PC-9 (cell line): ENCODE data around the gene YEATS2. TPM values are rescaled to one million over a fixed set of nuclear protein-coding genes. Genes with fewer than 3 reads are reported as not detected.

Experiments
- Bru-seq: library from RNA; stranded (reverse); fragments of 400-500 nt; gene quantifications from one replicate; lab custom pipeline; 2021; lab: Mats Ljungman, UMichigan
- BruChase-seq, 2 experiments: library from RNA; stranded (reverse); fragments of 400-500 nt; gene quantifications; one replicate each; lab custom pipeline; 2021; lab: Mats Ljungman, UMichigan
- BruUV-seq: library from RNA; stranded (reverse); fragments of 400-500 nt; replicated peaks from 2 replicates; lab custom pipeline; 2021; lab: Mats Ljungman, UMichigan
- CTCF ChIA-PET: fragments of 300-600 bp; sonication (Branson Sonifier 250); formaldehyde crosslinking; loops from one replicate; lab custom pipeline; 2022; ENCODE audit warnings: antibody characterized with exemption; lab: Charles Lee
- POLR2A ChIA-PET: fragments of 300-600 bp; sonication (Branson Sonifier 250); formaldehyde crosslinking; loops from one replicate; lab custom pipeline; 2022; ENCODE audit warnings: antibody characterized with exemption; ENCODE audit not compliant: unreplicated experiment; lab: Charles Lee
- DNase-seq, 2 experiments: peaks; one replicate each; pipeline versions ENCODE4 v3.0.0 to v3.0.0-alpha.2; 2015 to 2022; ENCODE audit warnings: mixed read lengths in 1 of 2
- H2AFZ ChIP-seq: fragments of 200-600 bp; sonication (generic); 2 replicates; pipeline ENCODE4 v1.8.1; 2017; ENCODE audit warnings: antibody characterized with exemption
- H3F3A ChIP-seq: fragments of 200-600 bp; sonication (generic); 2 replicates; pipeline ENCODE4 v1.8.1; 2017; ENCODE audit warnings: antibody characterized with exemption, mild to moderate bottlenecking, low read depth; ENCODE audit not compliant: insufficient read depth
- H3K27ac ChIP-seq: fragments of 200-600 bp; sonication (generic); 2 replicates; pipeline ENCODE4 v1.6.1; 2016; ENCODE audit warnings: mixed run types
- H3K27me3 ChIP-seq: fragments of 200-600 bp; sonication (generic); 2 replicates; pipeline ENCODE4 v1.6.1; 2016; ENCODE audit warnings: low read depth, mixed run types; ENCODE audit not compliant: insufficient read depth
- H3K36me3 ChIP-seq: fragments of 200-600 bp; sonication (generic); 2 replicates; pipeline ENCODE4 v1.6.1; 2016; ENCODE audit warnings: low read depth, mixed run types
- H3K4me1 ChIP-seq: fragments of 200-600 bp; sonication (generic); replicated peaks from 2 replicates; pipeline ENCODE4 v1.6.1; 2016; ENCODE audit warnings: mixed run types; ENCODE audit not compliant: insufficient read depth
- H3K4me2 ChIP-seq: fragments of 200-600 bp; sonication (generic); 2 replicates; pipeline ENCODE4 v1.6.1; 2017; ENCODE audit warnings: mixed run types
- H3K4me3 ChIP-seq: fragments of 200-600 bp; sonication (generic); 2 replicates; pipeline ENCODE4 v1.6.1; 2016; ENCODE audit warnings: mixed run types
- H3K79me2 ChIP-seq: fragments of 200-600 bp; sonication (generic); 2 replicates; pipeline ENCODE4 v1.6.1; 2017; ENCODE audit warnings: low read depth, mixed run types
- H3K9me2 ChIP-seq: fragments of 200-600 bp; sonication (generic); 2 replicates; pipeline ENCODE4 v1.8.1; 2017; ENCODE audit warnings: mild to moderate bottlenecking; ENCODE audit not compliant: insufficient read depth
- H3K9me3 ChIP-seq: fragments of 200-600 bp; sonication (generic); 2 replicates; pipeline ENCODE4 v1.8.1; 2016; ENCODE audit warnings: low read depth; ENCODE audit not compliant: insufficient read depth
- H4K20me1 ChIP-seq: fragments of 200-600 bp; sonication (generic); 2 replicates; pipeline ENCODE4 v1.8.1; 2017; ENCODE audit not compliant: insufficient read depth
- CTCF ChIP-seq: fragments of 200-600 bp; sonication (generic); conservative IDR thresholded peaks from 2 replicates; pipeline ENCODE4 v1.6.1; 2017; ENCODE audit warnings: mixed run types, antibody characterized with exemption, mild to moderate bottlenecking, moderate library complexity
- EZH2 ChIP-seq: fragments of 200-600 bp; sonication (generic); IDR thresholded peaks from 2 replicates; pipeline ENCODE4 v1.8.0; 2017; ENCODE audit warnings: antibody characterized with exemption, low read depth
- intact Hi-C: fragments of 100-400 bp; cut with micrococcal nuclease; formaldehyde crosslinking; loops from one replicate; pipeline ENCODE4 v1.10.0; 2022; ENCODE audit not compliant: unreplicated experiment
- long read RNA-seq: library from polyadenylated mRNA; stranded (forward); transcript quantifications from one replicate; pipeline ENCODE4 v2.0.0, GENCODE V29; 2022
- total RNA-seq: library from RNA; stranded (reverse); gene quantifications from 2 replicates; pipeline ENCODE4 v1.2.3, GENCODE V29; 2021

Gene YEATS2
- total RNA-seq (36.5 and 37.2 TPM in 2 replicates), Bru-seq, nascent RNA (percentile 89 among the genes with signal in this experiment), BruChase-seq, experiment 1, labeled RNA remaining after a 2-hour chase (percentile 87 among the genes with signal in this experiment), BruChase-seq, experiment 2, labeled RNA remaining after a 6-hour chase (percentile 79 among the genes with signal in this experiment)
- long read RNA-seq, full-length matches to known transcripts: 3 of 15 reads
- long read RNA-seq, partial matches to known transcripts: 6 of 15 reads
- long read RNA-seq, other reads (novel, unspliced or antisense): 6 of 15 reads

GRCh38 chr3:183697610-183698317 is at the start of gene YEATS2:
Gene YEATS2 (plus strand): TSS chr3:183697797. CDS start chr3:183715163, 17,366 bp downstream.
- H3K9me3 ChIP-seq: no peaks in the 10 kb centered on the region
- peaks cover 4% of the 10 kb centered on the region; the same call in 1 of the 2 replicates for H3F3A ChIP-seq
- H3K4me1 ChIP-seq: peaks cover 25% of the 10 kb centered on the region
- no peak within 1 kb of the TSS for H3K27ac ChIP-seq
- CTCF ChIA-PET: no interaction called here
- no peaks in the 10 kb centered on the region for H3K36me3 ChIP-seq
- H3K27me3 ChIP-seq: no peaks in the 10 kb centered on the region
- peak in 1 of 2 experiments; percentile 71 for DNase-seq
- peak within 1 kb of the TSS; percentile 91 for H3K4me2 ChIP-seq
- intact Hi-C loops: loop anchor here (1.0 kb wide), 1 partner anchor 61 kb away; no protein-coding TSS in a partner anchor
- H4K20me1 ChIP-seq: no peaks in the 10 kb centered on the region
- no TSS peak for BruUV-seq
- TF ChIP-seq EZH2: no peak
- no peak for TF ChIP-seq CTCF
- H2AFZ ChIP-seq: peak within 1 kb of the TSS; percentile 86
- no peaks in the 10 kb centered on the region for H3K9me2 ChIP-seq
- H3K4me3 ChIP-seq: peak within 1 kb of the TSS; percentile 70
- H3K79me2 ChIP-seq: peaks cover 47% of the 10 kb centered on the region
- POLR2A ChIA-PET: interaction anchor here (0.5 to 0.7 kb wide), 5 partner anchors 13 to 599 kb away, joined by 3 to 4 read pairs (median 3); no protein-coding TSS in a partner anchor

- POLR2A ChIA-PET: no interaction called here
- peaks cover 34% of the 10 kb centered on the region for H3K9me3 ChIP-seq
- no peaks in the 10 kb centered on the region for H3K27me3 ChIP-seq
- no peak for TF ChIP-seq EZH2
- no peak for TF ChIP-seq CTCF
- no peak overlapping the region for H3K4me3 ChIP-seq
- H2AFZ ChIP-seq: no peak overlapping the region
- peaks cover 34% of the 10 kb centered on the region for H3K36me3 ChIP-seq
- no peak overlapping the region for H3K4me2 ChIP-seq
- intact Hi-C loops: no loop called here
- no peaks in the 10 kb centered on the region for H3K4me1 ChIP-seq
- no peaks in the 10 kb centered on the region for H4K20me1 ChIP-seq
- no peak overlapping the region for H3K27ac ChIP-seq
- BruUV-seq: no TSS peak
- no peaks in the 10 kb centered on the region for H3K9me2 ChIP-seq
- no peaks in the 10 kb centered on the region for H3K79me2 ChIP-seq
- CTCF ChIA-PET: no interaction called here
- no peaks in the 10 kb centered on the region for H3F3A ChIP-seq
- DNase-seq: no peak
Measured at GRCh38 chr3:183650554-183650953, 47.0 kb upstream of the YEATS2 start.

- Histone ChIP-seq H3K4me3 (peak overlapping the region; percentile 3; the same call in 1 of the 2 replicates), H3K79me2 (no peaks in the 10 kb centered on the region), H3K4me1 (no peaks in the 10 kb centered on the region), H3F3A (no peaks in the 10 kb centered on the region), H3K9me2 (no peaks in the 10 kb centered on the region), H3K27me3 (no peaks in the 10 kb centered on the region), H3K36me3 (peaks cover 34% of the 10 kb centered on the region), H2AFZ (no peak overlapping the region), H3K4me2 (no peak overlapping the region), H3K9me3 (peaks cover 34% of the 10 kb centered on the region), H3K27ac (no peak overlapping the region), H4K20me1 (no peaks in the 10 kb centered on the region)
- intact Hi-C loops: no loop called here
- no TSS peak for BruUV-seq
- DNase-seq: no peak
- TF ChIP-seq EZH2 (no peak), CTCF (no peak)
- CTCF ChIA-PET: no interaction called here
- POLR2A ChIA-PET: no interaction called here
Measured at GRCh38 chr3:183653209-183654064, 44.2 kb upstream of the YEATS2 start.
